GM21619 (cell line): Measurements from ENCODE around the gene KRTAP20-3.

Experiments
- ATAC-seq: cut with Tn5 transposase; IDR thresholded peaks from one replicate; pipeline ENCODE4 v1.9.1; 2021; ENCODE audit not compliant: unreplicated experiment

The KRTAP20-3 gene

GRCh38 chr21:30680586-30680985 is 37.9 kb downstream of the KRTAP20-3 start:
- ATAC-seq: no peak

- no peak for ATAC-seq
Observed at GRCh38 chr21:30684506-30684905, 41.8 kb downstream of the KRTAP20-3 start.

GRCh38 chr21:30689822-30690221 is 47.2 kb downstream of the KRTAP20-3 start:
- ATAC-seq: no peak
